Pancreas (tissue), 10 donors: ENCODE results near the gene MAD1L1. TPM values are rescaled to one million over a fixed set of nuclear protein-coding genes. Genes with fewer than 3 reads are reported as not detected.

ENCODE experiments used
- ATAC-seq, 4 donors: fragments of 200-7000 bp; cut with Tn5 transposase; one replicate each; pipeline versions ENCODE4 v1.8.0 to v1.9.1; 2020; ENCODE audit warnings: mild to moderate bottlenecking in 4 of 4, moderate library complexity in 4 of 4
- DNase-seq, 6 donors: peaks; one replicate each; pipeline ENCODE4 v3.0.0-alpha.2; 2020
- FAIRE-seq: peaks from 2 replicates; lab custom pipeline; 2012; peaks lifted over from hg19 to GRCh38; lab: Jason Lieb, UNC
- H3K27ac ChIP-seq, 4 donors: fragments of 200-600 bp; sonication (generic); 1 replicate in 3 of 4; 2 replicates in 1 of 4; pipeline versions ENCODE4 v1.5.0 to v1.8.0; 2020
- H3K27me3 ChIP-seq, 4 donors: fragments of 200-600 bp; one replicate each; pipeline ENCODE4 v1.8.0; 2021
- H3K36me3 ChIP-seq, 3 donors: fragments of 200-600 bp; sonication (generic) in 1 of 3; one replicate each; pipeline versions ENCODE4 v1.5.0 to v1.8.0; 2020 to 2021
- H3K4me1 ChIP-seq, 3 donors: fragments of 200-600 bp; one replicate each; pipeline ENCODE4 v1.8.0; 2021
- H3K4me3 ChIP-seq, 4 donors: fragments of 200-600 bp; sonication (generic) in 2 of 4; one replicate each; pipeline versions ENCODE4 v1.5.0 to v1.8.0; 2020 to 2021
- H3K9me3 ChIP-seq, 4 donors: fragments of 200-600 bp; one replicate each; pipeline ENCODE4 v1.8.0; 2021
- WGBS, 2 donors: extraction: QIAGEN DNeasy Blood & Tissue Kit; methylation state at CpG; one replicate each; pipeline ENCODE4 v1.1.7; 2013; 5-methylcytosine and 5-hydroxymethylcytosine counted together
- intact Hi-C, 3 donors: fragments of 100-400 bp; cut with DNase I; formaldehyde crosslinking; loops; one replicate each; pipeline versions ENCODE4 v1.11.1 to v1.14.2; 2022
- polyA plus RNA-seq, 2 donors: library from polyadenylated mRNA; stranded (reverse); fragments of 200-250 nt; gene quantifications; one replicate each; pipeline ENCODE4 v1.2.3, GENCODE V29; 2013
- total RNA-seq, 6 donors: library from RNA; stranded (reverse); fragmentation: NEBNext Ultra II Directional in 4 of 6; extraction: Animal tissue kit (Norgen Biotek cat#: 25700) in 4 of 6; gene quantifications; one replicate each; pipeline versions ENCODE4 v1.2.1 to v1.2.4, GENCODE V29; 2021 to 2023
- TF ChIP-seq, protein P1 (sequence below), 4 donors: fragments of 200-600 bp; sonication (generic) in 3 of 4; IDR thresholded peaks; one replicate each; pipeline versions ENCODE4 v1.5.0 to v1.8.0; 2021; ENCODE audit warnings: antibody characterized with exemption in 4 of 4
- donor health status: healthy with polysubstance abuse.
- donor health status: DM: no; HTN: no; CAD: no; lungs with moderate emphysema.
- donor health status: DM: no; HTN: no; CAD: no.
- donor health status: control.
- donor health status: control.
- donor health status: Bipolar disorder and iron deficiency.
- donor health status: DM: yes; HTN: yes; CAD: no.
- donor health status: DM: no; HTN: no; CAD: no.
- donor health status: DM: no; HTN: no; CAD: no.
- donor health status: DM: yes; HTN: yes; CAD: no.

The MAD1L1 gene
- total and polyA plus RNA-seq, 8 donors, result 9.8 to 28.2 (median 11.9) TPM

DNA sequence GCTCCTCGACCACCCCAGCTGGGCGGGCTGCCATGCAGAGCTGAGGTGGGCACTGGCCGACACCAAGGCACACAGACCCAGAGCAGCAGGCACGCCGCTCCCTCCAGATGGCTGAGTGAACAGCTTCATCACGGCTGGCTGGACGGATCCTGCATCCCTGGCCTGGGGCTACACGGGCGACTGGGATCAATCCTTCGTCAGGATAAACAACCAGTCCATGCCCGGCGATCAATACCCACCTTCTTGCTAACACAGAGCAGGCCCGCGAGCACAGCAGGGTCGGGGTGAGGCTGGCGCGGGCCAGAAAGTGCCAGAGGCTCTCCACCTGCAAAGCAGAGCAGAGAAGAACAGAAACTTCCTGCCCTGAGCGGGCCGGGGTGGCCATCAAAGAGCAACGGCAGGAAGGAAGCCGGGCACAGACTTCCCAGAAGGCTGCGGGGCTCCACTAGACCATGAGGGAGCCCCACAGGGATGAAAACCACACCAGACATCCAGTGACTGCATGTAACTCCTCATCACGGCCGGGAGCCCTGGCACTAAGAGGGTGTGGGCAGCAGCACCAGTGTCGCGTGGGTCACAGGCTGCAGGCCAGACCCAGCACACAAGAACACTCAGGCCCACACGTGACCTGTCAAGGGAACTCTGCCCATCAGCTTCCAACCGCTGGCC is 166.4 kb downstream of the MAD1L1 start:
- H3K4me1 ChIP-seq, result no peaks in the 10 kb centered on the region
- no peaks in the 10 kb centered on the region for H3K9me3 ChIP-seq
- no peaks in the 10 kb centered on the region for H3K36me3 ChIP-seq
- FAIRE-seq, result no peak
- H3K4me3 ChIP-seq, result no peak overlapping the region
- no peaks in the 10 kb centered on the region for H3K27me3 ChIP-seq
- intact Hi-C loops, result no loop called here
- DNase-seq, result peak in 1 of 6 donors; percentile 51
- H3K27ac ChIP-seq, result no peak overlapping the region
- ATAC-seq, result no peak
- TF ChIP-seq, protein P1, sequence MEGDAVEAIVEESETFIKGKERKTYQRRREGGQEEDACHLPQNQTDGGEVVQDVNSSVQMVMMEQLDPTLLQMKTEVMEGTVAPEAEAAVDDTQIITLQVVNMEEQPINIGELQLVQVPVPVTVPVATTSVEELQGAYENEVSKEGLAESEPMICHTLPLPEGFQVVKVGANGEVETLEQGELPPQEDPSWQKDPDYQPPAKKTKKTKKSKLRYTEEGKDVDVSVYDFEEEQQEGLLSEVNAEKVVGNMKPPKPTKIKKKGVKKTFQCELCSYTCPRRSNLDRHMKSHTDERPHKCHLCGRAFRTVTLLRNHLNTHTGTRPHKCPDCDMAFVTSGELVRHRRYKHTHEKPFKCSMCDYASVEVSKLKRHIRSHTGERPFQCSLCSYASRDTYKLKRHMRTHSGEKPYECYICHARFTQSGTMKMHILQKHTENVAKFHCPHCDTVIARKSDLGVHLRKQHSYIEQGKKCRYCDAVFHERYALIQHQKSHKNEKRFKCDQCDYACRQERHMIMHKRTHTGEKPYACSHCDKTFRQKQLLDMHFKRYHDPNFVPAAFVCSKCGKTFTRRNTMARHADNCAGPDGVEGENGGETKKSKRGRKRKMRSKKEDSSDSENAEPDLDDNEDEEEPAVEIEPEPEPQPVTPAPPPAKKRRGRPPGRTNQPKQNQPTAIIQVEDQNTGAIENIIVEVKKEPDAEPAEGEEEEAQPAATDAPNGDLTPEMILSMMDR (IDR thresholded peaks at IDR 0.05), result no peak
- WGBS, 2 donors, result 89 to 90% methylated on average over 28 of the region's 28 CpGs

DNA sequence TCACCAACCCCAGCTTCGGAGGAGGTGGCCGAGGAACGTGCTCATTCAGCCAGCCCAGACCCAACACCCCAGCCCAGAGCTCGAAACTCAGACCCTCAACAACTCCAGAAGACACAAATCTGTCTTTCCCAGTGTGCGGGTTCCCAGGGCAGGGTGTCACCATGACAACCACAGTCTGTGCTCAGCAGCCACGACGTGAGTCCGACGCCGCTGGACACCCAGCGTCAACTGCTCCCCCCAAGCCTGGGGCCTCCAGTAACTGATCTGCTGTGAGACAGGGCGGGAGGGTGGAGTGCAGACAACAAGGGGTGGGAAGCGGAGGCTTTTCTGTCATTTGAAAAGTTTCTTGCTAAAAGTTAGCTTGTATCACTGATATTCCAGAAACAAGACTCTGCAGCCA is 167.2 kb downstream of the MAD1L1 start:
- intact Hi-C loops, result no loop called here
- TF ChIP-seq, protein P1 (IDR thresholded peaks at IDR 0.05), result no peak

DNA sequence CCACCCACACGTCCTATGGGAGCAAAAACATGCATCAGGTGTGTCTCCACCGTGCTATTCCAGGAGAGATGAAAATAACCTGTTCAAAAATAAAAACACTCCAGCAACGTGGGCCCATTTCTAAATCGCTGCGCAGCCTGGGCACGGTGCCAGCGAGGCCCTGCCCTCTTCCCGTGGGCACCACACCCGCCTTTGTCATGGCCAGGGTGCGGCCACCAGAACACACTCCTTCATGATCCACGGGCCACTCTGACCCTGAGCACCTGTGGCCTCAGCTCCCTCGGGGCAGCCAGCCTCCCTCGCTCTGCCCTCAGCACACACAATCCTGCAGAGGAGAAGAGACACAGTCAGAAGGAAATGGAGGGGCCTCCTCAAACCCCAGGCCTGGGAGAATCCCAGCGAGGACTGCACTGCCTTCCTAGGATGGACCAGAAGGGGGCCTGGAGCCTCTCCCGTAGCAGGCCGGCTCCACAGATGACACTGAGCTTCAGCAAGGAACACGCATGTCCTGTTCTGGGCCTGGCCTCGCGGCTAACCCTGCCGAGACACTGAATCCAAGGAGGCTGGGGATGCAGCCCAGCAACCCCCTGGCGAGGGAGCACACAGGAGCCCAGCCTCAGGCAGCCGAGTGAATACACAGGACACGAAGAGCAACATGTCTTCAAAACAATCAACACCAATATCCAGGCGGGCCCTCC is 169.0 kb downstream of the MAD1L1 start:
- Histone ChIP-seq H3K36me3 (no peaks in the 10 kb centered on the region), H3K27ac (no peak overlapping the region), H3K4me1 (no peaks in the 10 kb centered on the region), H3K4me3 (no peak overlapping the region), H3K9me3 (no peaks in the 10 kb centered on the region), H3K27me3 (no peaks in the 10 kb centered on the region)
- DNase-seq (peak in 1 of 6 donors; percentile 53), FAIRE-seq (no peak), ATAC-seq (peak in 2 of 4 donors; percentile 37 to 46)
- TF ChIP-seq, protein P1 (IDR thresholded peaks at IDR 0.05), result no peak
- WGBS, 2 donors, result 79 to 82% methylated on average over 24 of the region's 24 CpGs
- intact Hi-C loops, result no loop called here

More for the DNA sequence above, 167.2 kb downstream of the MAD1L1 start:
- no peak overlapping the region for H3K4me3 ChIP-seq
- no peaks in the 10 kb centered on the region for H3K4me1 ChIP-seq
- DNase-seq, result peak in 1 of 6 donors; percentile 32
- ATAC-seq, result no peak
- no peaks in the 10 kb centered on the region for H3K36me3 ChIP-seq
- no peaks in the 10 kb centered on the region for H3K9me3 ChIP-seq
- no peak overlapping the region for H3K27ac ChIP-seq
- 91% methylated on average over 13 of the region's 13 CpGs for WGBS, 2 donors
- no peak for FAIRE-seq
- H3K27me3 ChIP-seq, result no peaks in the 10 kb centered on the region

DNA sequence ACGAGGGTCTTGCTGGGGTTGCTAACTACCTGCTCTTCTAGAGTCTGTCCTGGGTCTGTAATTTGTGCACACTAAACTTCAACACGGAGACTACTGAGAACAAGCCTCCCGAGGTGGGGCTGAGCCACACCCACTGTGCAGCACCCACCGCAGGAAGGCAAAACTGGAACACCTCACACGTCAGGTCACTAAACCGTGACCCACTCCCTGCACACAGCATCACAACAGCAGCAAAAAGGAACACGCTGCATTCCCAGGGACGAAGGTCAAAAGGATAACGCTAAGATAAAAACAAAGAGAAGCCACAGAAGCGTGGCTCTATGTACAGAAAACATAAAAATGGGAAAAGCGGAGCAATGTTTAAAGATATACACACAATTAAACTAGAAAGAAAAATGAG is 170.1 kb downstream of the MAD1L1 start:
- TF ChIP-seq, protein P1 (IDR thresholded peaks at IDR 0.05), result no peak
- no peaks in the 10 kb centered on the region for H3K9me3 ChIP-seq
- FAIRE-seq, result no peak
- no peak for DNase-seq
- ATAC-seq, result no peak
- no peak overlapping the region for H3K27ac ChIP-seq
- no peaks in the 10 kb centered on the region for H3K27me3 ChIP-seq
- H3K4me3 ChIP-seq, result no peak overlapping the region
- no peaks in the 10 kb centered on the region for H3K4me1 ChIP-seq
- WGBS, 2 donors, result 88 to 89% methylated on average over 11 of the region's 11 CpGs
- intact Hi-C loops, result no loop called here
- H3K36me3 ChIP-seq, result no peaks in the 10 kb centered on the region

DNA sequence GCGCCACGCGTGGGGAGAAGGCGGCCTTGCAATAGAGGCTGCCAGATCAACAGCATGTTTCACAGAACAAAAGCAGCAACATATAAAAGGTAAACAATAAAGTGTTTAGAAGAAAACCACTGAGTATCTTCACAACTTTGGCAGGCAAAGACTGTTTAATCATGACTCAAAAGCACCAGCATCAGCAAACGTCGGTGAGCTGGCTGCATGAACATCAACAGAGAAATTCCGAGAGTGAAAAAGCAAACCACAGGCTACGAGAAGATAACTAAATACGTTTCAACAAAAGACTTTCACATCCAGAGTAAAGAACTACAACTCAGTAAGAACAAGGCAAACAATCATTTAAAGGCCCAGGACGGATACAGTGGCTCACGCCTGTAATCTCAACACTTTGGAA is 172.0 kb downstream of the MAD1L1 start:
- Histone ChIP-seq H3K4me3 (no peak overlapping the region), H3K36me3 (no peaks in the 10 kb centered on the region), H3K4me1 (no peaks in the 10 kb centered on the region), H3K9me3 (no peaks in the 10 kb centered on the region), H3K27me3 (no peaks in the 10 kb centered on the region), H3K27ac (no peak overlapping the region)
- FAIRE-seq (no peak), DNase-seq (no peak), ATAC-seq (no peak)
- WGBS, 2 donors, result 94 to 95% methylated on average over 11 of the region's 11 CpGs
- TF ChIP-seq, protein P1 (IDR thresholded peaks at IDR 0.05), result no peak
- intact Hi-C loops, result no loop called here
